Colonic mucosa (tissue), 4 donors: Measurements from ENCODE around the gene DSCAML1. TPM values are rescaled to one million over a fixed set of nuclear protein-coding genes. Genes with fewer than 3 reads are reported as not detected.

Experiments used
- DNase-seq: peaks from one replicate; pipeline ENCODE4 v3.0.0-alpha.2; 2020
- H3K27ac ChIP-seq: fragments of 200-600 bp; one replicate; pipeline ENCODE4 v1.8.0; 2021
- H3K27me3 ChIP-seq: fragments of 200-600 bp; one replicate; pipeline ENCODE4 v1.8.0; 2021
- H3K36me3 ChIP-seq: fragments of 200-600 bp; one replicate; pipeline ENCODE4 v1.8.0; 2021
- H3K4me1 ChIP-seq: fragments of 200-600 bp; one replicate; pipeline ENCODE4 v1.8.0; 2021; ENCODE audit warnings: mild to moderate bottlenecking
- H3K4me3 ChIP-seq: fragments of 200-600 bp; one replicate; pipeline ENCODE4 v1.8.0; 2021
- H3K9ac ChIP-seq, 2 donors: one replicate each; pipeline ENCODE4 v1.7.0; 2013; ENCODE audit warnings: control low read depth in 2 of 2, low read depth in 2 of 2, low read length in 2 of 2
- H3K9me3 ChIP-seq: fragments of 200-600 bp; one replicate; pipeline ENCODE4 v1.8.0; 2021
- intact Hi-C: fragments of 100-400 bp; cut with DNase I; formaldehyde crosslinking; loops from one replicate; pipeline ENCODE4 v1.14.1; 2022
- total RNA-seq, 2 donors: library from RNA; stranded (reverse); fragmentation: NEBNext Ultra II Directional in 1 of 2; extraction: Animal tissue kit (Norgen Biotek cat#: 25700) in 1 of 2; gene quantifications; one replicate each; pipeline ENCODE4 v1.2.1, GENCODE V29; 2021
- TF ChIP-seq, protein P1 (sequence below): fragments of 200-600 bp; IDR thresholded peaks from one replicate; pipeline ENCODE4 v1.8.0; 2022; ENCODE audit warnings: antibody characterized with exemption, mild to moderate bottlenecking
- donor health status: healthy.
- donor health status: DM: no; HTN: no; CAD: no.
- donor health status: DM: no; HTN: no; CAD: no.

The DSCAML1 gene
- total RNA-seq, 2 donors from 2014 or later = 1.2 to 4.3 TPM

DNA sequence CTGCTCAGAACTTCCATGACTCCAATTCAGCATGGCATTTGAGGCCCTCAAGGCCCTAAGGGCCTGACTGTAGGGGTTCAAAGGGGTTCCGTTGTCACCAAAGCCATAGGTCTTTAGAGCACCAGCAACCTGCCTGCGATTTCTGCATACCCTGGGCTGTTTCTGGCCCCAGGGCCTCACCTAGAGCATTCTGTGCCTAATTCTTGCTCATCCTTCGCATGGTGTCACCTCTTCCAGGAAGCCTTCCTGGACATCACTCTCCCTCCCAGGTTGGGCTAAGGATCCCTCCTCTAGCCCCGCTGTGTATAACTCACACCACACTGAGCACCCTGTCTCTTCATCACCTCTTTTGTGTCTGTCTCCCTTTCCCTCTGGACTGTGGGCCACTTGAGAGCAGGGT is 275.0 kb downstream of the DSCAML1 start:
- H3K27me3 ChIP-seq = no peaks in the 10 kb centered on the region
- H3K27ac ChIP-seq = no peak overlapping the region
- no peaks in the 10 kb centered on the region for H3K4me1 ChIP-seq
- no peak for DNase-seq
- TF ChIP-seq, protein P1, sequence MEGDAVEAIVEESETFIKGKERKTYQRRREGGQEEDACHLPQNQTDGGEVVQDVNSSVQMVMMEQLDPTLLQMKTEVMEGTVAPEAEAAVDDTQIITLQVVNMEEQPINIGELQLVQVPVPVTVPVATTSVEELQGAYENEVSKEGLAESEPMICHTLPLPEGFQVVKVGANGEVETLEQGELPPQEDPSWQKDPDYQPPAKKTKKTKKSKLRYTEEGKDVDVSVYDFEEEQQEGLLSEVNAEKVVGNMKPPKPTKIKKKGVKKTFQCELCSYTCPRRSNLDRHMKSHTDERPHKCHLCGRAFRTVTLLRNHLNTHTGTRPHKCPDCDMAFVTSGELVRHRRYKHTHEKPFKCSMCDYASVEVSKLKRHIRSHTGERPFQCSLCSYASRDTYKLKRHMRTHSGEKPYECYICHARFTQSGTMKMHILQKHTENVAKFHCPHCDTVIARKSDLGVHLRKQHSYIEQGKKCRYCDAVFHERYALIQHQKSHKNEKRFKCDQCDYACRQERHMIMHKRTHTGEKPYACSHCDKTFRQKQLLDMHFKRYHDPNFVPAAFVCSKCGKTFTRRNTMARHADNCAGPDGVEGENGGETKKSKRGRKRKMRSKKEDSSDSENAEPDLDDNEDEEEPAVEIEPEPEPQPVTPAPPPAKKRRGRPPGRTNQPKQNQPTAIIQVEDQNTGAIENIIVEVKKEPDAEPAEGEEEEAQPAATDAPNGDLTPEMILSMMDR = no peak
- intact Hi-C loops = no loop called here
- no peak overlapping the region for H3K4me3 ChIP-seq
- H3K9ac ChIP-seq = no peak overlapping the region
- no peaks in the 10 kb centered on the region for H3K36me3 ChIP-seq
- no peaks in the 10 kb centered on the region for H3K9me3 ChIP-seq

DNA sequence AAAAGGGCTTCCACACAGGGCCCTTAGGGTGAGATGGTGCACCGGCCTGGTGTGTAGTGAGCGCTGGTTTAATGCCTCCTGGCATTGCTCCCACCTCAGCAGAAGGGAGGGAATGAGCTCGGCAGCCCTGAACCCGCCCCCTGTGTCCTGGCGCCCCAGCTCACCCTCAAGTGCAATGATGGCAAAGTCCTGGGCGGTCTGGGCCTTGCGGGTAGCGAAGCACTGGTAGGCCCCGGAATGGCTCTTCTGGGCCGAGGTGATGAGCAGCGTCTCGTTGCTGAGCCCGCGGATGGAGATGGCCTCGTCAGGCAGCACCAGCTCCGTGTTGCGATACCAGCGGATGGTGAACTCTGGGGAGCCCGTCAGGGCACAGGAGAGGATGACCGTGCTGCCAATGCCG is 276.1 kb downstream of the DSCAML1 start:
- H3K36me3 ChIP-seq = no peaks in the 10 kb centered on the region
- no peak for DNase-seq
- H3K4me1 ChIP-seq = no peaks in the 10 kb centered on the region
- H3K9ac ChIP-seq = no peak overlapping the region
- H3K9me3 ChIP-seq = no peaks in the 10 kb centered on the region
- TF ChIP-seq, protein P1 = no peak
- H3K27me3 ChIP-seq = no peaks in the 10 kb centered on the region
- intact Hi-C loops = no loop called here
- H3K27ac ChIP-seq = no peak overlapping the region
- H3K4me3 ChIP-seq = no peak overlapping the region

- H3K4me1 ChIP-seq = no peaks in the 10 kb centered on the region
- no peak overlapping the region for H3K4me3 ChIP-seq
- no peak for DNase-seq
- intact Hi-C loops = no loop called here
- H3K27me3 ChIP-seq = no peaks in the 10 kb centered on the region
- no peak overlapping the region for H3K27ac ChIP-seq
- no peaks in the 10 kb centered on the region for H3K36me3 ChIP-seq
- H3K9ac ChIP-seq = no peak overlapping the region
- no peaks in the 10 kb centered on the region for H3K9me3 ChIP-seq
- TF ChIP-seq, protein P1 = no peak
Observed at GRCh38 chr11:117520201-117520600, 276.8 kb downstream of the DSCAML1 start.

DNA sequence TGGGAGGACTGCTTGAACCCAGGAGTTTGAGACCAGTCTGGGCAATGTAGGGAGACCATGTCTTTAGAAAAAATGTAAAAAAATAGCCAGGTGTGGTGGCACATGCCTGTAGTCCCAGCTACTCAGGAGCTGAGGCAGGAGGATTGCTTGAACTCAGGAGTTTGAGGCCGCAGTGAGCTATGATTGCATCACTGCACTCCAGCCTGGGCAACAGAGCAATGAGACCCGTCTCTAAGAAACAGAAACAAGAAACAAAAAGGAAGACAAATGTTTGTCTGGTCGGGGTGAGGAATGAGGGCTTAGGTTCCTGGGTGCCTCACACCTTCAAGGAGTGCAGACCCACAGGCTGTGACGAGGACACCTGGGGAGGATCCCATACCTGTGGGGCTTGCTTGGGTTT is 277.4 kb downstream of the DSCAML1 start:
- intact Hi-C loops = no loop called here
- no peaks in the 10 kb centered on the region for H3K27me3 ChIP-seq
- no peaks in the 10 kb centered on the region for H3K9me3 ChIP-seq
- no peak overlapping the region for H3K9ac ChIP-seq
- DNase-seq = no peak
- no peak overlapping the region for H3K4me3 ChIP-seq
- no peak overlapping the region for H3K27ac ChIP-seq
- H3K4me1 ChIP-seq = no peaks in the 10 kb centered on the region
- no peaks in the 10 kb centered on the region for H3K36me3 ChIP-seq
- TF ChIP-seq, protein P1 = no peak

- H3K9me3 ChIP-seq = no peaks in the 10 kb centered on the region
- no peaks in the 10 kb centered on the region for H3K36me3 ChIP-seq
- intact Hi-C loops = no loop called here
- DNase-seq = no peak
- no peaks in the 10 kb centered on the region for H3K27me3 ChIP-seq
- H3K9ac ChIP-seq = no peak overlapping the region
- no peak overlapping the region for H3K4me3 ChIP-seq
- no peaks in the 10 kb centered on the region for H3K4me1 ChIP-seq
- no peak overlapping the region for H3K27ac ChIP-seq
- TF ChIP-seq, protein P1 = no peak
Observed at GRCh38 chr11:117519170-117519569, 277.8 kb downstream of the DSCAML1 start.

GRCh38 chr11:117518455-117518854 is 278.6 kb downstream of the DSCAML1 start:
- intact Hi-C loops = no loop called here
- no peaks in the 10 kb centered on the region for H3K4me1 ChIP-seq
- no peak overlapping the region for H3K4me3 ChIP-seq
- H3K9ac ChIP-seq = no peak overlapping the region
- DNase-seq = no peak
- H3K9me3 ChIP-seq = no peaks in the 10 kb centered on the region
- H3K27ac ChIP-seq = no peak overlapping the region
- TF ChIP-seq, protein P1 = no peak
- H3K27me3 ChIP-seq = no peaks in the 10 kb centered on the region
- H3K36me3 ChIP-seq = no peaks in the 10 kb centered on the region
